Nephron progenitor cell (in vitro differentiated cells): ENCODE data around the gene SFR1.
A peak's percentile ranks its signal among the peaks of the same experiment; 100 is the strongest.

ENCODE experiments used
- DNase-seq: peaks from one replicate; pipeline ENCODE4 v3.0.0; 2021
- H3K27ac Mint-ChIP-seq: 2 replicates; pipeline ENCODE4 v1.8.0; 2021; ENCODE audit warnings: mild to moderate bottlenecking, moderate library complexity, mixed read lengths
- H3K27me3 Mint-ChIP-seq: 2 replicates; pipeline ENCODE4 v1.8.0; 2021; ENCODE audit warnings: mild to moderate bottlenecking, low read depth, mixed read lengths; ENCODE audit not compliant: poor library complexity
- H3K36me3 Mint-ChIP-seq: 2 replicates; pipeline ENCODE4 v1.8.0; 2021; ENCODE audit warnings: low read depth, mixed read lengths
- H3K4me1 Mint-ChIP-seq: 2 replicates; pipeline ENCODE4 v1.8.0; 2021; ENCODE audit warnings: mixed read lengths
- H3K4me3 Mint-ChIP-seq: 2 replicates; pipeline ENCODE4 v1.8.0; 2021; ENCODE audit warnings: mild to moderate bottlenecking, moderate library complexity, mixed read lengths
- H3K9me3 Mint-ChIP-seq: 2 replicates; pipeline ENCODE4 v1.8.0; 2021; ENCODE audit warnings: mild to moderate bottlenecking, moderate library complexity, mixed read lengths
- CTCF ChIP-seq: fragments of 200-600 bp; sonication (generic); IDR thresholded peaks from 2 replicates; pipeline ENCODE4 v1.5.0; 2021; ENCODE audit warnings: antibody characterized with exemption

SFR1 gene

GRCh38 chr10:104122225-104123107 lies 495 bp downstream of the SFR1 start:
- Mint-ChIP-seq H3K27ac (peak overlapping the region; percentile 96), H3K4me3 (peak overlapping the region; percentile 86), H3K27me3 (peaks cover 7% of the 10 kb centered on the region), H3K9me3 (no peaks in the 10 kb centered on the region), H3K4me1 (peaks cover 49% of the 10 kb centered on the region), H3K36me3 (peaks cover 20% of the 10 kb centered on the region)
- no peak for TF ChIP-seq CTCF
- DNase-seq: no peak

- H3K4me3 Mint-ChIP-seq: peak overlapping the region; percentile 86
- H3K36me3 Mint-ChIP-seq: peaks cover 20% of the 10 kb centered on the region
- H3K9me3 Mint-ChIP-seq: no peaks in the 10 kb centered on the region
- TF ChIP-seq CTCF: no peak
- no peak overlapping the region for H3K27ac Mint-ChIP-seq
- peaks cover 7% of the 10 kb centered on the region for H3K27me3 Mint-ChIP-seq
- no peak for DNase-seq
- H3K4me1 Mint-ChIP-seq: peaks cover 42% of the 10 kb centered on the region
Observed at GRCh38 chr10:104123397-104123796, 1.4 kb downstream of the SFR1 start.

- H3K4me1 Mint-ChIP-seq: peaks cover 19% of the 10 kb centered on the region
- H3K27me3 Mint-ChIP-seq: peaks cover 7% of the 10 kb centered on the region
- H3K4me3 Mint-ChIP-seq: no peak overlapping the region
- peaks cover 20% of the 10 kb centered on the region for H3K36me3 Mint-ChIP-seq
- H3K27ac Mint-ChIP-seq: no peak overlapping the region
- no peaks in the 10 kb centered on the region for H3K9me3 Mint-ChIP-seq
- peak; percentile 26 for TF ChIP-seq CTCF
- peak; percentile 6 for DNase-seq
Observed at GRCh38 chr10:104127411-104127810, 5.4 kb downstream of the SFR1 start.

- DNase-seq: no peak
- peaks cover 11% of the 10 kb centered on the region for H3K4me1 Mint-ChIP-seq
- peaks cover 20% of the 10 kb centered on the region for H3K36me3 Mint-ChIP-seq
- peaks cover 7% of the 10 kb centered on the region for H3K27me3 Mint-ChIP-seq
- no peak overlapping the region for H3K27ac Mint-ChIP-seq
- no peak for TF ChIP-seq CTCF
- H3K4me3 Mint-ChIP-seq: no peak overlapping the region
- H3K9me3 Mint-ChIP-seq: no peaks in the 10 kb centered on the region
Observed at GRCh38 chr10:104128214-104128613, 6.2 kb downstream of the SFR1 start.

GRCh38 chr10:104130041-104130440 lies 8.1 kb downstream of the SFR1 start:
- peaks cover 15% of the 10 kb centered on the region for H3K36me3 Mint-ChIP-seq
- no peak for TF ChIP-seq CTCF
- no peak for DNase-seq
- no peaks in the 10 kb centered on the region for H3K9me3 Mint-ChIP-seq
- H3K27ac Mint-ChIP-seq: no peak overlapping the region
- no peak overlapping the region for H3K4me3 Mint-ChIP-seq
- H3K4me1 Mint-ChIP-seq: no peaks in the 10 kb centered on the region
- peaks cover 7% of the 10 kb centered on the region for H3K27me3 Mint-ChIP-seq

- H3K27me3 Mint-ChIP-seq: no peaks in the 10 kb centered on the region
- peaks cover 7% of the 10 kb centered on the region for H3K9me3 Mint-ChIP-seq
- no peaks in the 10 kb centered on the region for H3K36me3 Mint-ChIP-seq
Observed at GRCh38 chr10:104138131-104138530, 16.2 kb downstream of the SFR1 start.

More at GRCh38 chr10:104138131-104138530, 16.2 kb downstream of the SFR1 start:
- no peak for DNase-seq
- no peak for TF ChIP-seq CTCF
- Mint-ChIP-seq H3K4me1 (peaks cover 5% of the 10 kb centered on the region), H3K4me3 (no peak overlapping the region), H3K27ac (no peak overlapping the region)
